Astrocyte (in vitro differentiated cells and primary cell): ENCODE data around the gene TOP2A.

ENCODE experiments used
- EZH2 ChIP-seq: IDR thresholded peaks from 2 replicates; pipeline ENCODE4 v1.6.1; 2012; ENCODE audit warnings: mild to moderate bottlenecking, low read length, inconsistent platforms; ENCODE audit not compliant: insufficient read depth
- TF ChIP-seq, protein P1 (sequence below): IDR thresholded peaks from 2 replicates; pipeline ENCODE4 v1.5.1; 2011; ENCODE audit warnings: low read depth, mild to moderate bottlenecking, inconsistent platforms, low read length, moderate library complexity; ENCODE audit not compliant: insufficient read depth

DNA sequence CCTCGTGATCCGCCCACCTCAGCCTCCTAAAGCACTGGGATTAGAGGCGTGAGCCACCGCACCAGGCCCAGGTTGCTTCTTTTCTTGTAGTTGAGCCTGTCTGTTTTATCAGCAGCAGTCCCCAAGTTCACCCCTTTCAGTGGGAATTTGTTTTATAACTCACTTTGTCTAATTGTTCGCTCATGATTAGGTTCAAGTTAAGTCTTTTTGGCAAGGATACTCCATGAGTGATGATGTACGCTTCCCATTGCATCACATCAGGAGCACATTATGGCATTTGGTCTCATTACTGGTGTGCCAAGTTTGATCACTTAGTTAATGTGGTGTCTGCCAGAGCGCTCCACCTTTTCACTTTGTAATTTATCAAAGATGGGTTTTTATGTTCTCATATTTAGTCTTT lies 38.7 kb downstream of the TOP2A start:
- TF ChIP-seq, protein P1, sequence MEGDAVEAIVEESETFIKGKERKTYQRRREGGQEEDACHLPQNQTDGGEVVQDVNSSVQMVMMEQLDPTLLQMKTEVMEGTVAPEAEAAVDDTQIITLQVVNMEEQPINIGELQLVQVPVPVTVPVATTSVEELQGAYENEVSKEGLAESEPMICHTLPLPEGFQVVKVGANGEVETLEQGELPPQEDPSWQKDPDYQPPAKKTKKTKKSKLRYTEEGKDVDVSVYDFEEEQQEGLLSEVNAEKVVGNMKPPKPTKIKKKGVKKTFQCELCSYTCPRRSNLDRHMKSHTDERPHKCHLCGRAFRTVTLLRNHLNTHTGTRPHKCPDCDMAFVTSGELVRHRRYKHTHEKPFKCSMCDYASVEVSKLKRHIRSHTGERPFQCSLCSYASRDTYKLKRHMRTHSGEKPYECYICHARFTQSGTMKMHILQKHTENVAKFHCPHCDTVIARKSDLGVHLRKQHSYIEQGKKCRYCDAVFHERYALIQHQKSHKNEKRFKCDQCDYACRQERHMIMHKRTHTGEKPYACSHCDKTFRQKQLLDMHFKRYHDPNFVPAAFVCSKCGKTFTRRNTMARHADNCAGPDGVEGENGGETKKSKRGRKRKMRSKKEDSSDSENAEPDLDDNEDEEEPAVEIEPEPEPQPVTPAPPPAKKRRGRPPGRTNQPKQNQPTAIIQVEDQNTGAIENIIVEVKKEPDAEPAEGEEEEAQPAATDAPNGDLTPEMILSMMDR = no peak
- TF ChIP-seq EZH2 = no peak
